Testis (tissue), 3 donors: ENCODE measurements around the gene CBFA2T3. TPM values are rescaled to one million over a fixed set of nuclear protein-coding genes. Genes with fewer than 3 reads are reported as not detected.

Experiments
- DNase-seq: peaks from one replicate; pipeline ENCODE4 v3.0.0-alpha.2; 2019
- H3K27ac ChIP-seq, 2 donors: fragments of 200-600 bp; sonication (generic); one replicate each; pipeline ENCODE4 v1.5.1; 2019
- H3K27me3 ChIP-seq: fragments of 200-600 bp; sonication (generic); one replicate; pipeline ENCODE4 v1.5.1; 2019
- H3K36me3 ChIP-seq: fragments of 200-600 bp; sonication (generic); one replicate; pipeline ENCODE4 v1.5.1; 2017; ENCODE audit warnings: low read depth; ENCODE audit errors: missing control alignments
- H3K4me1 ChIP-seq: fragments of 200-600 bp; sonication (generic); one replicate; pipeline ENCODE4 v1.5.1; 2019
- H3K4me3 ChIP-seq, 2 donors: fragments of 200-600 bp; sonication (generic); one replicate each; pipeline ENCODE4 v1.5.1; 2017 to 2019
- H3K9me3 ChIP-seq: fragments of 200-600 bp; sonication (generic); one replicate; pipeline ENCODE4 v1.5.1; 2017
- POLR2A ChIP-seq: fragments of 450-650 bp; IDR thresholded peaks from one replicate; pipeline ENCODE4 v1.6.1; 2017; ENCODE audit warnings: antibody characterized with exemption, mild to moderate bottlenecking, moderate library complexity
- WGBS, 2 donors: methylation state at CpG; one replicate each; pipeline ENCODE4 v1.1.5; 2018; 5-methylcytosine and 5-hydroxymethylcytosine counted together
- intact Hi-C: fragments of 100-400 bp; cut with DNase I; formaldehyde crosslinking; loops from one replicate; pipeline ENCODE4 v1.15.1; 2023; ENCODE audit warnings: low total_unique reads
- polyA plus RNA-seq: library from polyadenylated mRNA; stranded (reverse); fragments of 350-450 nt; fragmentation: Illumina TruSeq; extraction: RNeasy Lipid Tissue Mini Kit (QIAGEN cat#74804); gene quantifications from one replicate; pipeline ENCODE4 v1.2.3, GENCODE V29; 2014; ENCODE audit warnings: low read depth, low replicate concordance; ENCODE audit not compliant: insufficient read depth
- total RNA-seq, 2 donors: library from RNA; depleted of rRNA; stranded (reverse); fragments of >200 nt; gene quantifications; one replicate each; pipeline ENCODE4 v1.2.3, GENCODE V29; 2016
- TF ChIP-seq, protein P1 (sequence below), 3 experiments: fragments of 450-650 bp in 2 of 3; fragments of 200-600 bp in 1 of 3; sonication (generic) in 1 of 3; IDR thresholded peaks; one replicate each; pipeline ENCODE4 v1.5.1; 2016 to 2019; ENCODE audit warnings: antibody characterized with exemption in 3 of 3, mild to moderate bottlenecking in 2 of 3, moderate library complexity in 1 of 3

The CBFA2T3 gene
- total and polyA plus RNA-seq, 3 donors from 2014 or later, result 7.1 to 11.9 (median 9.2) TPM

DNA sequence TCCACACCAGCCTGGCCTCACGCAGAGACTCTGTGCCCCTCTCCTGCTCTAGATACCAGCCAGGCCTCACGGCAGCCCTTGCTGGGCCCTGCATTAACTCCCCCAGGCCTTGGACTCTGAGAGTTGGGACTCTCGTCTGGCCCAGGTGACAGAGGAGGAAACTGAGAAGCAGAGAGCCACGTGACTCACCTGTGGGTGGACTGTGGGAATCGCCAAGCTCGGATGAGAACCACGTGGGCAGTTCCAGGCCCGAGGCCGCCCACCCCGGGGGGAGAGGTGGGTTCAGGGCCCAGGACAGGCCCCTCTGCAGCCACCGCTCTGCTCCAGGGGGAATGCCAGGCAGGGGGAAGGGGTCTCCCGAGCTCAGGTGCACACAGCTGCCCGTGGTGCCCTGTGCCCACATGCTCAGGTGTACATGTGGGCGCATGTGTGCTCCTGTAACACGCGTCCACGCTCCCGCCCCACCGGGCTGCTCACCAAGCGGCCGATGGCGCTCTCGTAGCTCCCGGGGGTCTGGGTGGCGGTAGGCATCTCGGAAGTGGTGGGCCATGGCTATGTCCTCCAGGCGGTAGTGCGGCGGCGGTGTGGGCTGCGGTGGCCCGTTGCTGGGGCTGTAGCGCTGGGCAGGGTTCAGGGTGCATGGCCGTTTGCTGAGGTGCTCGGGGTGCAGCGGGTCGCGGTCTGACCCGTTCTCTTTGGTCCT is 92.3 kb downstream of the CBFA2T3 start:
- intact Hi-C loops, result no loop called here

DNA sequence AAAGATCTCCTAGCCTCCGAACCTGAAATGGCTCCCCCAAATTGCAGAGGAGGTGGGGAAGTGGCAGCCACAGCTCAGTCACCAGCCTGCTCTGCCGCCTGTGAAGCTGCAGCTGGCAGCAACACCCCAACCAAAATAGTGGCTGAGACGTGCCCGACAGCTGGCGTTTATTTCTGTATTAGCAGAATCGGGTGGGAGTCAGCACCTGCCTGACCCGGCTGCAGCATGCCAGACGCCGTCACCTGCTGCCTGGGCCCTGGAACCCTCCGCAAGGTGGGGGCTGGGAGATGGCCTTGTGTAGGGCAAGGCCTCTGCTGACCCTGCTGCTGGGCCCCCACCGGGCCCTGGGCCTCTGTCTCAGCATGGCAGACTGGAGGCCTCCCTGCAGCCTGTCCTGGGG is 93.1 kb downstream of the CBFA2T3 start:
- no peak overlapping the region for H3K27ac ChIP-seq
- TF ChIP-seq, protein P1, sequence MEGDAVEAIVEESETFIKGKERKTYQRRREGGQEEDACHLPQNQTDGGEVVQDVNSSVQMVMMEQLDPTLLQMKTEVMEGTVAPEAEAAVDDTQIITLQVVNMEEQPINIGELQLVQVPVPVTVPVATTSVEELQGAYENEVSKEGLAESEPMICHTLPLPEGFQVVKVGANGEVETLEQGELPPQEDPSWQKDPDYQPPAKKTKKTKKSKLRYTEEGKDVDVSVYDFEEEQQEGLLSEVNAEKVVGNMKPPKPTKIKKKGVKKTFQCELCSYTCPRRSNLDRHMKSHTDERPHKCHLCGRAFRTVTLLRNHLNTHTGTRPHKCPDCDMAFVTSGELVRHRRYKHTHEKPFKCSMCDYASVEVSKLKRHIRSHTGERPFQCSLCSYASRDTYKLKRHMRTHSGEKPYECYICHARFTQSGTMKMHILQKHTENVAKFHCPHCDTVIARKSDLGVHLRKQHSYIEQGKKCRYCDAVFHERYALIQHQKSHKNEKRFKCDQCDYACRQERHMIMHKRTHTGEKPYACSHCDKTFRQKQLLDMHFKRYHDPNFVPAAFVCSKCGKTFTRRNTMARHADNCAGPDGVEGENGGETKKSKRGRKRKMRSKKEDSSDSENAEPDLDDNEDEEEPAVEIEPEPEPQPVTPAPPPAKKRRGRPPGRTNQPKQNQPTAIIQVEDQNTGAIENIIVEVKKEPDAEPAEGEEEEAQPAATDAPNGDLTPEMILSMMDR (IDR thresholded peaks at IDR 0.05), result no peak
- H3K27me3 ChIP-seq, result no peaks in the 10 kb centered on the region
- WGBS, 2 donors, result 79 to 95% methylated on average over 9 to 10 of the region's 11 CpGs
- H3K36me3 ChIP-seq, result no peaks in the 10 kb centered on the region
- H3K4me3 ChIP-seq, result no peak overlapping the region
- intact Hi-C loops, result no loop called here
- no peaks in the 10 kb centered on the region for H3K9me3 ChIP-seq
- no peak for DNase-seq
- H3K4me1 ChIP-seq, result peaks cover 6% of the 10 kb centered on the region

More for the DNA sequence above, 92.3 kb downstream of the CBFA2T3 start:
- Histone ChIP-seq H3K4me3 (no peak overlapping the region), H3K9me3 (no peaks in the 10 kb centered on the region), H3K36me3 (no peaks in the 10 kb centered on the region), H3K27ac (no peak overlapping the region), H3K4me1 (peaks cover 6% of the 10 kb centered on the region), H3K27me3 (no peaks in the 10 kb centered on the region)
- no peak for TF ChIP-seq POLR2A
- TF ChIP-seq, protein P1 (IDR thresholded peaks at IDR 0.05), result no peak
- no peak for DNase-seq
- 94 to 95% methylated on average over 3 to 39 of the region's 39 CpGs for WGBS, 2 donors

DNA sequence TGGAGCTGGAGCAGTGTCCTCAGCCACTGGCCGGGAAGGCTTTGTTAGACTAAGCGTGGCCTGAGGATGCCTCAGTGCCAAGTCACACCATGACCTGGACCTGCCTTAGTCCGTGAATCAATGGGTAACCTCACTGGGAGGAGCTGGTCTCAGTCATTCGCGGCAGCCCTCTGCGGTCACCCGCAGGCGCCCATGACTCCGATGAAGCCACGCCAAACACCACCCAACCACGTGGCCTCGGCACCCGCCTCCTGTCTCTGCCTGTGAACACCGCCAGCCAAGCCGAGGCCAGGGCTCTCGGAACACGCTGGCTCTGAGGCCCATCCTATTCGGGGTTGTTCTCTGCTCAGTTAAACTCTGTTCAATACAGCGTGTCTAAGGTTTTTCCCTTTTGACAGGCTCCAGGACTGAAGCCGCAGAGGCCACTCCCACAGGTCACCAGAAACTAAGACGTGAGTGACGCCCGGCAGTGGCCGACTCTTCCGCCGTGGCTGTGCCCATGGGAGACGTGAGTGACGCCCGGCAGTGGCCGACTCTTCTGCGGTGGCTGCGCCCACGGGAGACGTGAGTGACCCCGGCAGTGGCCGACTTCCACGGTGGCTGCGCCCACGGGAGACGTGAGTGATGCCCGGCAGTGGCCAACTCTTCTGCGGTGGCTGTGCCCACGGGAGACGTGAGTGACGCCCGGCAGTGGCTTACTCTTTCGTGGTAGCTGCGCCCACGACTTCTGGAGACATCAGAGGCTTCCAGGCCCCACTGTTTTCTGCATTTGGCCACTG is 93.7 kb downstream of the CBFA2T3 start:
- no peak overlapping the region for H3K4me3 ChIP-seq
- H3K9me3 ChIP-seq, result no peaks in the 10 kb centered on the region
- no peaks in the 10 kb centered on the region for H3K27me3 ChIP-seq
- 91 to 94% methylated on average over 24 to 49 of the region's 49 CpGs for WGBS, 2 donors
- no peak for TF ChIP-seq POLR2A
- TF ChIP-seq, protein P1 (IDR thresholded peaks at IDR 0.05), result no peak
- no peaks in the 10 kb centered on the region for H3K36me3 ChIP-seq
- intact Hi-C loops, result no loop called here
- DNase-seq, result no peak
- no peak overlapping the region for H3K27ac ChIP-seq
- H3K4me1 ChIP-seq, result peaks cover 6% of the 10 kb centered on the region

DNA sequence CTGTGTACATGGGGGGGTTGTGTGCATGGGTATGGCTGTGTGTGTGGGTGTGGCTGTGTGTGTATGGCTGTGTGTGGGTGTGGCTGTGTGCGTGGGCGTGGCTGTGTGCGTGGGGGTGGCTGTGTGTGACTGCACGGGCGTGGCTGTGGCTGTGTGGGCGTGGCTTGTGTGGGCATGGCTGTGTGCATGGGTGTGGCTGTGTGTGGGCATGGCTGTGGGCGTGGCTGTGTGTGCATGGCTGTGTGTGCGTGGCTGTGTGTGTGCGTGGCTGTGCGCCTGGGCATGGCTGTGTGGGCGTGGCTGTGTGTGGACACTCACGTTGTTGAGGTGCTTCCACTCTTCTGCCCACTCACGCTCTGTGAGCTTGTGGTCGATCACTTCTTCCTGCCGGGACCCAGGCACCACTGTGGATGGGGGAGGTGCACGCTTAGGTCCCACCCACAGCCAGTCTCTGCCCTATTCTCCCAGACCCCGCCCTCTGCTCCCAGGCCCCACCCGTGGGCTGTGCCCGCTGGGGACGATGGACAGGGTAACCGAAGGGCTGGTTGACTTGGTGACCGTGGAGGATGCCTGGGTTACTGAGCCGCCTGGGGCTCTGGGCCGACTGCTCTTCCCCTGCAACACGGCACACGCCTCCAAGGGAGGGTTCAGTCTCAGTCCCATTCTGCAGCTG is 94.5 kb downstream of the CBFA2T3 start:
- Histone ChIP-seq H3K27ac (no peak overlapping the region), H3K9me3 (no peaks in the 10 kb centered on the region), H3K4me1 (peaks cover 1% of the 10 kb centered on the region), H3K27me3 (no peaks in the 10 kb centered on the region), H3K4me3 (no peak overlapping the region), H3K36me3 (no peaks in the 10 kb centered on the region)
- TF ChIP-seq POLR2A, result no peak
- TF ChIP-seq, protein P1 (IDR thresholded peaks at IDR 0.05), result no peak
- DNase-seq, result no peak
- WGBS, 2 donors, result 90 to 91% methylated on average over 19 to 26 of the region's 26 CpGs
- intact Hi-C loops, result no loop called here
